H1 (cell line): Measurements from ENCODE around the gene POLR3E. TPM values are rescaled to one million over a fixed set of nuclear protein-coding genes. Genes with fewer than 3 reads are reported as not detected.

Source experiments
- CBX8 ChIP-seq: fragments of 300-800, 300-1000 bp; sonication (generic); IDR thresholded peaks from 2 replicates; pipeline ENCODE4 v1.7.1; 2016; ENCODE audit warnings: low read depth, low read length, borderline replicate concordance
- EZH2 ChIP-seq: fragments of 200-600 bp; sonication (generic); IDR thresholded peaks from 2 replicates; pipeline ENCODE4 v1.7.1; 2012; ENCODE audit warnings: low read depth, mild to moderate bottlenecking, moderate library complexity, low read length, inconsistent platforms; ENCODE audit not compliant: severe bottlenecking
- RXRA ChIP-seq: IDR thresholded peaks from 2 replicates; pipeline ENCODE4 v1.6.1; 2011; ENCODE audit warnings: low read depth, mild to moderate bottlenecking, low read length, moderate library complexity; ENCODE audit not compliant: insufficient read depth
- polyA plus RNA-seq, 7 experiments: library from polyadenylated mRNA; depleted of rRNA in 3 of 7; stranded (reverse) in 5 of 7; unstranded in 2 of 7; fragments of >200 nt in 5 of 7; fragments of 200-250 nt in 2 of 7; gene quantifications; 1 replicate in 5 of 7; 2 replicates in 1 of 7; 4 replicates in 1 of 7; pipeline versions ENCODE4 v1.2.1 to v1.2.3, GENCODE V29; 2011 to 2013; ENCODE audit warnings: missing spikeins in 2 of 7, mixed read lengths in 2 of 7
- total RNA-seq: library from RNA; stranded (reverse); fragmentation: NEBNext Ultra II Directional; extraction: Animal tissue kit (Norgen Biotek cat#: 25700); gene quantifications from 2 replicates; pipeline ENCODE4 v1.2.1, GENCODE V29; 2021
- TF ChIP-seq, protein P1 (sequence below), 3 experiments: IDR thresholded peaks; 1 replicate in 2 of 3; 2 replicates in 1 of 3; pipeline versions ENCODE4 v1.5.1 to v1.6.1; 2011; ENCODE audit warnings: low read length in 3 of 3, mild to moderate bottlenecking in 3 of 3, inconsistent platforms in 2 of 3, low read depth in 1 of 3, moderate library complexity in 1 of 3; ENCODE audit not compliant: insufficient read depth in 1 of 3; ENCODE audit errors: control extremely low read depth in 1 of 3

Gene POLR3E
- total and polyA plus RNA-seq, 2 of the 8 experiments (the other 6 are each of a cell fraction or from before 2014, with no cell fraction given): 96.5 to 125 TPM

DNA sequence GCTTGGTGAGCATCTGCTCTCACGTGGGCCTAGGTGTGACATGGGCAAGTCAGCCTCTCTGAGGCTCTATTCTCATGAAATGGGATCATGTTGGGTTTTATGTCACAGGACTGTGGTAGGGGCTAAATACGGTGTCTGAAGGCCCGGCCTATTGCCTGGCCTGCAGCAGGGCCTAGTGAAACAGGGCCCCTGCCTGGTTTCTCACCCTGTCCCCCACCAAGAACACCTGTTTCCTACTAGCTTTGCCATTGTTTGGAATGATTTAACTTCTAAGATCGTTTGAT is 29.1 kb downstream of the POLR3E start (continued):
- TF ChIP-seq, protein P1, sequence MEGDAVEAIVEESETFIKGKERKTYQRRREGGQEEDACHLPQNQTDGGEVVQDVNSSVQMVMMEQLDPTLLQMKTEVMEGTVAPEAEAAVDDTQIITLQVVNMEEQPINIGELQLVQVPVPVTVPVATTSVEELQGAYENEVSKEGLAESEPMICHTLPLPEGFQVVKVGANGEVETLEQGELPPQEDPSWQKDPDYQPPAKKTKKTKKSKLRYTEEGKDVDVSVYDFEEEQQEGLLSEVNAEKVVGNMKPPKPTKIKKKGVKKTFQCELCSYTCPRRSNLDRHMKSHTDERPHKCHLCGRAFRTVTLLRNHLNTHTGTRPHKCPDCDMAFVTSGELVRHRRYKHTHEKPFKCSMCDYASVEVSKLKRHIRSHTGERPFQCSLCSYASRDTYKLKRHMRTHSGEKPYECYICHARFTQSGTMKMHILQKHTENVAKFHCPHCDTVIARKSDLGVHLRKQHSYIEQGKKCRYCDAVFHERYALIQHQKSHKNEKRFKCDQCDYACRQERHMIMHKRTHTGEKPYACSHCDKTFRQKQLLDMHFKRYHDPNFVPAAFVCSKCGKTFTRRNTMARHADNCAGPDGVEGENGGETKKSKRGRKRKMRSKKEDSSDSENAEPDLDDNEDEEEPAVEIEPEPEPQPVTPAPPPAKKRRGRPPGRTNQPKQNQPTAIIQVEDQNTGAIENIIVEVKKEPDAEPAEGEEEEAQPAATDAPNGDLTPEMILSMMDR (IDR thresholded peaks at IDR 0.05; ENCODE audit: control extremely low read depth in 1 of 3, insufficient read depth in 1 of 3, low read depth in 1 of 3, low read length in 3 of 3): no peak
- TF ChIP-seq EZH2 (no peak), RXRA (no peak), CBX8 (no peak)
